ENCODE data around the gene SOD1. TPM values are rescaled to one million over a fixed set of nuclear protein-coding genes. Genes with fewer than 3 reads are reported as not detected.

SOD1 gene
- polyA plus RNA-seq, 1 experiment, result 221 TPM

DNA sequence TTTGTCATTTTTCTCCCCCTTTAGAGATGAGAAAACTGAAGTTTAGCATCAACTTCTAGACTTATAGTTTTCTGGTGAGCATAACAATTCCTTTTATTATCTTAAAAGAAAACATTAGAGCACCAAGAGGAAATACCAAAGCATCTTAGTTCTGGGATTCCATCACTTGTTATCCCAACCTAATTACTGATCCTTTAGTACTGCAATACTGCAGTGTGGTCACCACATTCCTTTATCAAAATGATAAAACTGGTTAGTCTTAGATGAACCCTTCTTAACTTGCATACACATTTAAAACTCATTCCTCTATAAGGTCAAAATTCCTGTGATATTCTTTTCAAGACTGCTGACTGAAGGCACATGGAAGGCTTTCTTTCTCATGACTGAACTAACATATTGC is 23.1 kb downstream of the SOD1 start:
- Histone ChIP-seq H3K4me3 (ENCODE audit: low read depth, low read length) (no peak overlapping the region), H3K27me3 (ENCODE audit: control insufficient read depth, insufficient read depth, low read length) (no peaks in the 10 kb centered on the region), H3K36me3 (ENCODE audit: control insufficient read depth, insufficient read depth, low read length) (peaks cover 5% of the 10 kb centered on the region; the same call in 1 of the 2 replicates)
- ChIA-PET CTCF (no interaction called here), POLR2A (no interaction called here)
- TF ChIP-seq, protein P1, sequence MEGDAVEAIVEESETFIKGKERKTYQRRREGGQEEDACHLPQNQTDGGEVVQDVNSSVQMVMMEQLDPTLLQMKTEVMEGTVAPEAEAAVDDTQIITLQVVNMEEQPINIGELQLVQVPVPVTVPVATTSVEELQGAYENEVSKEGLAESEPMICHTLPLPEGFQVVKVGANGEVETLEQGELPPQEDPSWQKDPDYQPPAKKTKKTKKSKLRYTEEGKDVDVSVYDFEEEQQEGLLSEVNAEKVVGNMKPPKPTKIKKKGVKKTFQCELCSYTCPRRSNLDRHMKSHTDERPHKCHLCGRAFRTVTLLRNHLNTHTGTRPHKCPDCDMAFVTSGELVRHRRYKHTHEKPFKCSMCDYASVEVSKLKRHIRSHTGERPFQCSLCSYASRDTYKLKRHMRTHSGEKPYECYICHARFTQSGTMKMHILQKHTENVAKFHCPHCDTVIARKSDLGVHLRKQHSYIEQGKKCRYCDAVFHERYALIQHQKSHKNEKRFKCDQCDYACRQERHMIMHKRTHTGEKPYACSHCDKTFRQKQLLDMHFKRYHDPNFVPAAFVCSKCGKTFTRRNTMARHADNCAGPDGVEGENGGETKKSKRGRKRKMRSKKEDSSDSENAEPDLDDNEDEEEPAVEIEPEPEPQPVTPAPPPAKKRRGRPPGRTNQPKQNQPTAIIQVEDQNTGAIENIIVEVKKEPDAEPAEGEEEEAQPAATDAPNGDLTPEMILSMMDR (IDR thresholded peaks at IDR 0.05; ENCODE audit: insufficient read depth, low read depth, low read length), result no peak
- DNase-seq (ENCODE audit: low read depth), result no peak

DNA sequence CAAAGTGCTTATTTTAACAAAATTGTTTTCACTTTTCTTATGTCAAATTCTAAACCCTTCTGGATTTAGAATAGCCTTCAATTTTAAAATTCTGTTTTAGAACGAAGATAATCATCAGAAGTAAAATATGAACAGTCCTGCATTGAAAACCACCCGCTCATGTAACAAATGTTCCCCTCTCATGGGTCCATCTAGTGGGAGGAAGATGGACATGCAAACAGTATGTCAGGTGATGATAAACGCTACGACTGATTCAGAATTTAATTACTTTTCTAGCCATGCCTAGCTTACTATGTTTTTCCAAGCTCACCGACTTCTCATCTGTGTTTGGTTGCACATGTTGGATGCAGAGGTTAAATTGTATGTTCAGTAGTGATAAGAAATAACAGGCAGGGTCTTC is 23.5 kb downstream of the SOD1 start:
- Histone ChIP-seq H3K4me3 (ENCODE audit: low read depth, low read length) (no peak overlapping the region), H3K27me3 (ENCODE audit: control insufficient read depth, insufficient read depth, low read length) (no peaks in the 10 kb centered on the region), H3K36me3 (ENCODE audit: control insufficient read depth, insufficient read depth, low read length) (peaks cover 7% of the 10 kb centered on the region; the same call in 1 of the 2 replicates)
- ChIA-PET POLR2A (no interaction called here), CTCF (interaction anchor here (1.2 kb wide), 1 partner anchor 571 kb away, joined by 3 read pairs; no protein-coding TSS in a partner anchor)
- DNase-seq (ENCODE audit: low read depth), result no peak
- TF ChIP-seq, protein P1 (IDR thresholded peaks at IDR 0.05; ENCODE audit: insufficient read depth, low read depth, low read length), result no peak

DNA sequence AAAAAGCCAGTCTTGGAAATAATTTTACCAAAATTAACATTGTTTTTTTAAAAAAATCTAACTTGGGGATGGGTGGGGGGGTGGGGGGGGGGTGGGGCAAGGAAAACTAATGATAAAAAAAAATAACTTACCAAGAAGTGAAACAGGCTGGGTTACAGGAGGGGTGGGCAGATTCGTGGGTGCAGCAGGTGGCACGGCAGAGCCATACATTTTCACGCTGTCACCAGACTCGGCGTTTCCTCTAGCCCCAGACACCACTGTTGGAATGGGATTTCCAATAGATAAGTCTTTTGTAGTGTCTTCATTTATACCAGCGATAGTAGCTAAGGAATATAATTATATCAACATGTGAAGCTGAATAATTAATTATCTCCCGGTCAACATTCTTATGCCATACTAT is 25.4 kb downstream of the SOD1 start:
- Histone ChIP-seq H3K4me3 (ENCODE audit: low read depth, low read length) (no peak overlapping the region), H3K27me3 (ENCODE audit: control insufficient read depth, insufficient read depth, low read length) (no peaks in the 10 kb centered on the region), H3K36me3 (ENCODE audit: control insufficient read depth, insufficient read depth, low read length) (peaks cover 7% of the 10 kb centered on the region; the same call in 1 of the 2 replicates)
- ChIA-PET POLR2A (no interaction called here), CTCF (no interaction called here)
- TF ChIP-seq, protein P1 (IDR thresholded peaks at IDR 0.05; ENCODE audit: insufficient read depth, low read depth, low read length), result no peak
- no peak for DNase-seq (ENCODE audit: low read depth)

DNA sequence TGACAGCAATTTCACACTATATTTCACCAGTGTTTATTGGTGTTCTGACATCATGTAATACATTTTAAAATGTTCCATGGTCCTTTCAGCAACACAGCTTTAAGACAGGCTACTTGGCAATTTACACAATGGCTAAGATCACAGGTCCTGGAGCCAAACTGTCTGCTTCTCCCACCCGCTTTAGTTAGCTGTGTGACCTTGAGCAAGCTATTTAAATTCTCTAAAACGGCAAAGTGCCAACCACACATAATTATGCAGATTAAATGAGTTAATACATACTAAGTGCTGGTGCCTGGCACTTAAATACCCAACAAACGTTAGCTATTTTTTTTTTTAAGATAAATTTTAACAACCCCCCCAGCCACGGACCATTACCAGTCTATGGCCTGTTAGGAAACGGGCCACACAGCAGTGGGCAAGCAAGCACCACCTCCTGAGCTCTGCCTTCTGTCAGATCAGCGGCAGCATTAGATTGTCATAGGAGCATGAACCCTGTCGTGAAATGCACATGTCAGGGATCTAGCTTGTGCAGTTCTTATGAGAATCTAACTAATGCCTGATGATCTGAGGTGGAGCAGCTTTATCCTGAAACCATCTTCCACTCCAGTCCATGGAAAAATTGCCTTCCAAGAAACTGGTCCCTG is 26.9 kb downstream of the SOD1 start:
- POLR2A ChIA-PET, result interaction anchor here (0.7 kb wide), 1 partner anchor 23 kb away, joined by 3 read pairs; no protein-coding TSS in a partner anchor
- CTCF ChIA-PET, result interaction anchor here (1.3 kb wide), 1 partner anchor 9 kb away, joined by 3 read pairs; no protein-coding TSS in a partner anchor
- TF ChIP-seq, protein P1 (IDR thresholded peaks at IDR 0.05; ENCODE audit: insufficient read depth, low read depth, low read length), result no peak

DNA sequence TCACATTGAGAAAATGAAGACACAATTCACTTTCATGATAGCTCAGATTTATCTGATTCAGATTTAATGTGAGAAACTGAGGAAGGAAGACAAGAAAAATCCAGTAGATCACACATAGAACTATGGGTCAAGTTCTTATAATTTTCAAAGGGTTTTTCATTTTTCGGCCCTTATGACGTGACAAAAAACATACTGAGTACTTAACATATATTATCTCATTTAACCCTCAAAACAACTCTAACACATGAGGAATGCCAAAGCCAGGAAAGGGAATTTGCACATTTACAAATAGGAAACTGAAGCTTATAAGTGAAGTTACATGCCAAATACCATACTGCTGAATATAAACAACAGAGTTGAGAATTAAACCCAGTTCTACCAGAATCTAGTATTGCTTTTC is 27.6 kb downstream of the SOD1 start:
- DNase-seq (ENCODE audit: low read depth), result no peak
- CTCF ChIA-PET, result interaction anchor here (1.3 kb wide), 1 partner anchor 9 kb away, joined by 3 read pairs; no protein-coding TSS in a partner anchor
- TF ChIP-seq, protein P1 (IDR thresholded peaks at IDR 0.05; ENCODE audit: insufficient read depth, low read depth, low read length), result no peak
- peaks cover 5% of the 10 kb centered on the region; the same call in 1 of the 2 replicates for H3K36me3 ChIP-seq (ENCODE audit: control insufficient read depth, insufficient read depth, low read length)
- POLR2A ChIA-PET, result interaction anchor here (0.7 kb wide), 1 partner anchor 23 kb away, joined by 3 read pairs; no protein-coding TSS in a partner anchor
- no peaks in the 10 kb centered on the region for H3K27me3 ChIP-seq (ENCODE audit: control insufficient read depth, insufficient read depth, low read length)
- no peak overlapping the region for H3K4me3 ChIP-seq (ENCODE audit: low read depth, low read length)

More for the DNA sequence above, 26.9 kb downstream of the SOD1 start:
- Histone ChIP-seq H3K36me3 (ENCODE audit: control insufficient read depth, insufficient read depth, low read length) (peaks cover 5% of the 10 kb centered on the region; the same call in 1 of the 2 replicates), H3K4me3 (ENCODE audit: low read depth, low read length) (no peak overlapping the region), H3K27me3 (ENCODE audit: control insufficient read depth, insufficient read depth, low read length) (no peaks in the 10 kb centered on the region)
- no peak for DNase-seq (ENCODE audit: low read depth)
